Measurements from ENCODE around the gene MT2A.

DNA sequence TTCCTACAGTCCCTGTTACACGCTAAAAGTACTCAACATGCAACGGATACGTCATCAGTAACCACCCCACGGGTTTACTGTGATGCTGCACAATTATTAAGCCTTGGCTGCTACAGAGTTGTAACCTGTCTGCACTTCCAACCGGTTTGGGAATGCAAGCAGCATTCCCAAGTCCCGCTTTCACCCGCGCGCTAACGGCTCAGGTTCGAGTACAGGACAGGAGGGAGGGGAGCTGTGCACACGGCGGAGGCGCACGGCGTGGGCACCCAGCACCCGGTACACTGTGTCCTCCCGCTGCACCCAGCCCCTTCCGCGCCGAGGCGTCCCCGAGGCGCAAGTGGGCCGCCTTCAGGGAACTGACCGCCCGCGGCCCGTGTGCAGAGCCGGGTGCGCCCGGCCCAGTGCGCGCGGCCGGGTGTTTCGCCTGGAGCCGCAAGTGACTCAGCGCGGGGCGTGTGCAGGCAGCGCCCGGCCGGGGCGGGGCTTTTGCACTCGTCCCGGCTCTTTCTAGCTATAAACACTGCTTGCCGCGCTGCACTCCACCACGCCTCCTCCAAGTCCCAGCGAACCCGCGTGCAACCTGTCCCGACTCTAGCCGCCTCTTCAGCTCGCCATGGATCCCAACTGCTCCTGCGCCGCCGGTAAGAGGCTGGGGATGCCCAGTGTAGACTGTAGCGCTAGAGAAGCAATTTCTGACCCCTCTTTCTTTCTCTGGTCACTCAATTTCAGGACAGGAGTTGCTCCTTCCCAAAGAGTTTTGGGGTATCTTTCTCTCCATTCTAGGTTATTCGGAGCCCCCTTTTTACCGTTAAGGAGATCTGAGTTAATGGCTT, at the start of gene MT2A:
- TF ChIP-seq NONO (IDR thresholded peaks at IDR 0.05) = no peak
- peak; percentile 94 for TF ChIP-seq NONO (CRISPR knock-in tag; conservative IDR thresholded peaks at IDR 0.05)
- TF ChIP-seq, protein P1, sequence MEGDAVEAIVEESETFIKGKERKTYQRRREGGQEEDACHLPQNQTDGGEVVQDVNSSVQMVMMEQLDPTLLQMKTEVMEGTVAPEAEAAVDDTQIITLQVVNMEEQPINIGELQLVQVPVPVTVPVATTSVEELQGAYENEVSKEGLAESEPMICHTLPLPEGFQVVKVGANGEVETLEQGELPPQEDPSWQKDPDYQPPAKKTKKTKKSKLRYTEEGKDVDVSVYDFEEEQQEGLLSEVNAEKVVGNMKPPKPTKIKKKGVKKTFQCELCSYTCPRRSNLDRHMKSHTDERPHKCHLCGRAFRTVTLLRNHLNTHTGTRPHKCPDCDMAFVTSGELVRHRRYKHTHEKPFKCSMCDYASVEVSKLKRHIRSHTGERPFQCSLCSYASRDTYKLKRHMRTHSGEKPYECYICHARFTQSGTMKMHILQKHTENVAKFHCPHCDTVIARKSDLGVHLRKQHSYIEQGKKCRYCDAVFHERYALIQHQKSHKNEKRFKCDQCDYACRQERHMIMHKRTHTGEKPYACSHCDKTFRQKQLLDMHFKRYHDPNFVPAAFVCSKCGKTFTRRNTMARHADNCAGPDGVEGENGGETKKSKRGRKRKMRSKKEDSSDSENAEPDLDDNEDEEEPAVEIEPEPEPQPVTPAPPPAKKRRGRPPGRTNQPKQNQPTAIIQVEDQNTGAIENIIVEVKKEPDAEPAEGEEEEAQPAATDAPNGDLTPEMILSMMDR (CRISPR knock-in tag; IDR thresholded peaks at IDR 0.05) = peak; percentile 23
- no peak; the same call in 1 of the 2 replicates for TF ChIP-seq ZNF629 (CRISPR knock-in tag; conservative IDR thresholded peaks at IDR 0.05)
- no peak for TF ChIP-seq EZH2 (conservative IDR thresholded peaks at IDR 0.05; ENCODE audit: low read depth, low read length)
- TF ChIP-seq TGIF2 (CRISPR knock-in tag; IDR thresholded peaks at IDR 0.05) = 0 out of 2 replicates have a peak, but pooled peaks have one; percentile 20
- peak; percentile 69; the same call in 1 of the 2 replicates for TF ChIP-seq BHLHE40 (IDR thresholded peaks at IDR 0.05; ENCODE audit: low read length)
- peak; percentile 50; the same call in 1 of the 2 replicates for TF ChIP-seq ZNF562 (CRISPR knock-in tag; IDR thresholded peaks at IDR 0.05; ENCODE audit: borderline replicate concordance)
- peak; percentile 73 for TF ChIP-seq POLR2AphosphoS5 (IDR thresholded peaks at IDR 0.05; ENCODE audit: low read depth, low read length)
- no peak for TF ChIP-seq ZNF713 (CRISPR knock-in tag; IDR thresholded peaks at IDR 0.05)
